Measurements from ENCODE around the gene LMO4. TPM values are rescaled to one million over a fixed set of nuclear protein-coding genes. Genes with fewer than 3 reads are reported as not detected.
A peak's percentile ranks its signal among the peaks of the same experiment; 100 is the strongest.

The LMO4 gene
- total and polyA plus RNA-seq, 8 donors = 56.9 to 298 (median 253) TPM

DNA sequence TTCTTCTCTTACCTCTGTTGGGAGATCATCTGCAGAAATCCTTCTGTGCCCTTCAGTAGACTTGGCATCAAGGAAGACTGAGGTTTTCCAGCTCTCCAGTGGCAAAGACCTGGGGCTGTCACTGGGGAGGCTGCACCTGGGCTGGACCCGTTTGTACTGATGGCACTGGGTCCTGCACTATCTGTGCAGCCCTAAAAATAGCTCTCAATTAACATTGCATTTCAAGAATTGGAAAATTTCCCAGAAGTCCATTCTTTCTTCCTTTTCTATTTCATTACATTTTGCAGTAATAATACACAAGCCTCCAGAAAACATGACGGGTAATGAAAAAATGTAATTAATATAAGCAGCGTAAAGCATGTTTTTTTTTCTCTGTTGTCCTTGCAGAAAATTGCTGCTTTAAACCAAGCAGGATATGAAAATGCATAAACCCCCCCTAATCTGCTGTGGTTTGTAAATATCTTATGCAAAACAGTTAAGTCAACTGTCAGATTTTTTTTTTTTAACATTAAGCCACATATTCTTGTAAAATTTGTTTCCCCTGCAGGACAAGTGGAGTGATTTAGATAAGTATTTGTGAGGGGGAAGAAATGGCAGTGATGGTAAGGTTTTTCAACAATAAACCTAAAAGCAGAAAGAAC lies 64.9 kb downstream of the LMO4 start:
- Histone ChIP-seq H3K27ac (no peak overlapping the region), H3K36me3 (no peaks in the 10 kb centered on the region), H3K9me3 (no peaks in the 10 kb centered on the region), H3K4me1 (no peaks in the 10 kb centered on the region), H3K4me3 (no peak overlapping the region), H3K27me3 (no peaks in the 10 kb centered on the region)
- no peak for ATAC-seq
- peak in 1 of 4 donors; percentile 18 for DNase-seq
- intact Hi-C loops (cut with DNase I) = no loop called here
- TF ChIP-seq CTCF (IDR thresholded peaks at IDR 0.05) = no peak

DNA sequence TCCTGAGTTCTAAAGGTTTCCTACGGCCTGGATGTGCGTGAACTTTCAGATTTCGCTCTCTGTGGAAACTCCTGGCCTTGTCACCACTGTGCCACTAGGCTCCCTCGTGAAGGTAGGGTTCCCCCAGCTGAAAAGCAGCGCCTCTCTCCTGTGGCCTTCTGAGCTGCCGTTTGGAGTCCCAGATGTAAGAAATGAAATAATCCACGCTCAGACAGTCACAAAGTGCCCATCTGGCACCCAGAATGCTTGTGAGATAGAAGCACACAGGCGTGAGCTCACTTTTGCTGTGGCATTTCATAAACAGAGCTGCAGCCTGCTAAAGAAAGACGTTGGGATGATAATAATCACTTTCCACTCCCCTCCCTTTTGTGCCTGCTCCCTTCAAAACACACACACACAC lies 65.8 kb downstream of the LMO4 start:
- DNase-seq (no peak), ATAC-seq (no peak)
- Histone ChIP-seq H3K9me3 (no peaks in the 10 kb centered on the region), H3K27me3 (no peaks in the 10 kb centered on the region), H3K36me3 (no peaks in the 10 kb centered on the region), H3K4me1 (no peaks in the 10 kb centered on the region), H3K27ac (no peak overlapping the region), H3K4me3 (no peak overlapping the region)
- no peak for TF ChIP-seq CTCF (IDR thresholded peaks at IDR 0.05)
- intact Hi-C loops (cut with DNase I) = no loop called here

GRCh38 chr1:87394982-87395381 lies 66.3 kb downstream of the LMO4 start:
- Histone ChIP-seq H3K27me3 (no peaks in the 10 kb centered on the region), H3K9me3 (no peaks in the 10 kb centered on the region), H3K36me3 (no peaks in the 10 kb centered on the region), H3K27ac (no peak overlapping the region), H3K4me3 (no peak overlapping the region), H3K4me1 (no peaks in the 10 kb centered on the region)
- TF ChIP-seq CTCF (IDR thresholded peaks at IDR 0.05) = no peak
- intact Hi-C loops (cut with DNase I) = no loop called here
- no peak for ATAC-seq
- no peak for DNase-seq

All from left lung (tissue), 10 donors.